Ishikawa (cell line): ENCODE measurements around the gene CHRM5.

ENCODE experiments used
- CEBPB ChIP-seq: IDR thresholded peaks from 2 replicates; pipeline ENCODE4 v1.6.1; 2012
- CREB1 ChIP-seq: IDR thresholded peaks from 2 replicates; pipeline ENCODE4 v1.6.1; 2012; ENCODE audit warnings: low read depth
- EGR1 ChIP-seq: IDR thresholded peaks from 2 replicates; pipeline ENCODE4 v1.6.1; 2012
- EP300 ChIP-seq: IDR thresholded peaks from 2 replicates; pipeline ENCODE4 v1.6.1; 2012; ENCODE audit warnings: borderline replicate concordance
- FOXM1 ChIP-seq: IDR thresholded peaks from 2 replicates; pipeline ENCODE4 v1.6.1; 2012; ENCODE audit warnings: low read depth, borderline replicate concordance
- MAX ChIP-seq: IDR thresholded peaks from 2 replicates; pipeline ENCODE4 v1.6.1; 2012
- NFIC ChIP-seq: IDR thresholded peaks from 2 replicates; pipeline ENCODE4 v1.6.1; 2012
- RAD21 ChIP-seq: IDR thresholded peaks from 2 replicates; pipeline ENCODE4 v1.6.1; 2012; ENCODE audit warnings: low read depth
- REST ChIP-seq: IDR thresholded peaks from 2 replicates; pipeline ENCODE4 v1.6.1; 2012; ENCODE audit warnings: low read depth, mild to moderate bottlenecking
- TAF1 ChIP-seq: IDR thresholded peaks from 2 replicates; pipeline ENCODE4 v1.6.1; 2012; ENCODE audit warnings: low read depth, mild to moderate bottlenecking
- TCF12 ChIP-seq: IDR thresholded peaks from 2 replicates; pipeline ENCODE4 v1.6.1; 2012; ENCODE audit warnings: low read depth
- TEAD4 ChIP-seq: IDR thresholded peaks from 2 replicates; pipeline ENCODE4 v1.6.1; 2012
- USF1 ChIP-seq: IDR thresholded peaks from 2 replicates; pipeline ENCODE4 v1.6.1; 2012
- YY1 ChIP-seq: IDR thresholded peaks from 2 replicates; pipeline ENCODE4 v1.6.1; 2012; ENCODE audit warnings: low read depth
- ZBTB7A ChIP-seq: IDR thresholded peaks from 2 replicates; pipeline ENCODE4 v1.6.1; 2012; ENCODE audit warnings: low read depth

Gene CHRM5

GRCh38 chr15:33968224-33968623 lies at the start of gene CHRM5:
Gene CHRM5, plus strand, starts transcription at chr15:33968497. Its CDS starts 94,221 bp downstream, at chr15:34062718.
- TF ChIP-seq ZBTB7A (no peak), YY1 (no peak), CEBPB (no peak), RAD21 (no peak), NFIC (no peak), TAF1 (no peak), USF1 (no peak)

- TF ChIP-seq NFIC: peak; percentile 75
- no peak for TF ChIP-seq ZBTB7A
Observed at GRCh38 chr15:33923446-33923845, 44.9 kb upstream of the CHRM5 start.

- TF ChIP-seq NFIC (no peak), EGR1 (no peak), YY1 (no peak), EP300 (no peak), MAX (no peak), TAF1 (no peak), FOXM1 (no peak), CREB1 (no peak), USF1 (no peak), TEAD4 (no peak), TCF12 (no peak), REST (no peak), CEBPB (no peak), RAD21 (no peak)
Observed at GRCh38 chr15:33926260-33926659, 42.0 kb upstream of the CHRM5 start.

GRCh38 chr15:33932734-33933133 lies 35.6 kb upstream of the CHRM5 start:
- no peak for TF ChIP-seq CREB1
- TF ChIP-seq MAX: no peak
- TF ChIP-seq ZBTB7A: no peak
- TF ChIP-seq REST: no peak
- TF ChIP-seq CEBPB: no peak
- no peak for TF ChIP-seq TEAD4
- TF ChIP-seq YY1: no peak
- no peak for TF ChIP-seq TAF1
- TF ChIP-seq EP300: no peak
- no peak for TF ChIP-seq EGR1
- TF ChIP-seq FOXM1: no peak
- TF ChIP-seq RAD21: no peak

- TF ChIP-seq TAF1 (no peak), TCF12 (no peak), EP300 (no peak), EGR1 (no peak), TEAD4 (no peak), REST (no peak), YY1 (no peak), CREB1 (no peak), RAD21 (no peak), ZBTB7A (no peak), CEBPB (no peak), NFIC (no peak), FOXM1 (no peak), USF1 (no peak), MAX (no peak)
Observed at GRCh38 chr15:33934396-33934795, 33.9 kb upstream of the CHRM5 start.
